22Rv1 (cell line): ENCODE data around the gene ASXL2.

ENCODE experiments used
- H3K27ac ChIP-seq: fragments of 450-650 bp; 2 replicates; pipeline ENCODE4 v1.5.1; 2017
- ZFX ChIP-seq: fragments of 450-650 bp; IDR thresholded peaks from 2 replicates; pipeline ENCODE4 v1.6.1; 2017; ENCODE audit warnings: antibody characterized with exemption, borderline replicate concordance
- TF ChIP-seq, protein P1 (sequence below): fragments of 450-650 bp; IDR thresholded peaks from 2 replicates; pipeline ENCODE4 v1.5.1; 2017; ENCODE audit warnings: mild to moderate bottlenecking

Gene ASXL2

DNA sequence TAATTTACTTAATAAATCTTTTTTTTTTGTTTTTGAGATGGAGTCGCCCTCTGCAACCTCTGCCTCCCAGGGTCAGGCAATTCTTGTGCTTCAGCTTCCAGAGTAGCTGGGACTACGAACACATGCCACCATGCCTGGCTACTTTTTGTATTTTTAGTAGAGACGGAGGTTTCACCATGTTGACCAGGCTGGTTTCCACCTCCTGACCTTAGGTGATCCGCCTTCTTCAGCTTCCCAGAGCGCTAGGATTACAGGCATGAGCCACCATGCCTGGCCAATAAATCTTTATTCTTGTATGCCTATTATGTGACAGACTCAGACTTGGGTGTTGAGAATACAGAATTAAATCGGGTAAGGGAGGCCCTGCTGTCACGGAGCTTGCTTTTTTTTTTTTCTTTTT, 16.7 kb upstream of the ASXL2 start:
- H3K27ac ChIP-seq, result no peak overlapping the region
- no peak for TF ChIP-seq ZFX
- TF ChIP-seq, protein P1, sequence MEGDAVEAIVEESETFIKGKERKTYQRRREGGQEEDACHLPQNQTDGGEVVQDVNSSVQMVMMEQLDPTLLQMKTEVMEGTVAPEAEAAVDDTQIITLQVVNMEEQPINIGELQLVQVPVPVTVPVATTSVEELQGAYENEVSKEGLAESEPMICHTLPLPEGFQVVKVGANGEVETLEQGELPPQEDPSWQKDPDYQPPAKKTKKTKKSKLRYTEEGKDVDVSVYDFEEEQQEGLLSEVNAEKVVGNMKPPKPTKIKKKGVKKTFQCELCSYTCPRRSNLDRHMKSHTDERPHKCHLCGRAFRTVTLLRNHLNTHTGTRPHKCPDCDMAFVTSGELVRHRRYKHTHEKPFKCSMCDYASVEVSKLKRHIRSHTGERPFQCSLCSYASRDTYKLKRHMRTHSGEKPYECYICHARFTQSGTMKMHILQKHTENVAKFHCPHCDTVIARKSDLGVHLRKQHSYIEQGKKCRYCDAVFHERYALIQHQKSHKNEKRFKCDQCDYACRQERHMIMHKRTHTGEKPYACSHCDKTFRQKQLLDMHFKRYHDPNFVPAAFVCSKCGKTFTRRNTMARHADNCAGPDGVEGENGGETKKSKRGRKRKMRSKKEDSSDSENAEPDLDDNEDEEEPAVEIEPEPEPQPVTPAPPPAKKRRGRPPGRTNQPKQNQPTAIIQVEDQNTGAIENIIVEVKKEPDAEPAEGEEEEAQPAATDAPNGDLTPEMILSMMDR, result no peak

- TF ChIP-seq ZFX, result no peak
- TF ChIP-seq, protein P1, result no peak
- no peak overlapping the region for H3K27ac ChIP-seq
These were observed 16.0 kb upstream of the ASXL2 start for GRCh38 chr2:25894135-25894830.

DNA sequence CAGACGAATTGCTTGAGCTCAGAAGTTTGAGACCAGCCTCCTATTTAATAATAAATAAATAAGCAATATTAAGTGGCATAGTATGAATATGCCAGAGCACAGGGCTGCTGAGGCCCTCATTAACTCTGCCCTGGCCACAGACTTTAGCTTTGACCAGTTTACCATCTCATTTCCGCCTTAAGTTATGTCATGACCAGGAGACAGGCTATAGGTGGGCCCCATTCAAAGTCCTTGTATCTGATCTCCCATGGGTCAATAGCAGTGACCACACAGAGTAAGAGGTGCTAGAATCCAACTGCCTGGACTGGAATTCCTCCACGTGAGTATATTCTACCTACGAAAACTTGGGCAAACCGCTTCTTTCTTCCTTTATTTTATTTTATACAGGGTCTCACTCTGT, 13.4 kb upstream of the ASXL2 start:
- H3K27ac ChIP-seq, result no peak overlapping the region
- TF ChIP-seq, protein P1, result no peak
- no peak for TF ChIP-seq ZFX

- no peak for TF ChIP-seq ZFX
- TF ChIP-seq, protein P1, result no peak
- H3K27ac ChIP-seq, result no peak overlapping the region
These were observed 9.4 kb upstream of the ASXL2 start for GRCh38 chr2:25887624-25888242.

- no peak overlapping the region for H3K27ac ChIP-seq
- TF ChIP-seq, protein P1, result no peak
- no peak for TF ChIP-seq ZFX
These were observed 7.6 kb upstream of the ASXL2 start for GRCh38 chr2:25885933-25886332.

GRCh38 chr2:25881764-25882163, 3.5 kb upstream of the ASXL2 start:
- TF ChIP-seq, protein P1, result no peak
- no peak for TF ChIP-seq ZFX
- no peak overlapping the region for H3K27ac ChIP-seq

DNA sequence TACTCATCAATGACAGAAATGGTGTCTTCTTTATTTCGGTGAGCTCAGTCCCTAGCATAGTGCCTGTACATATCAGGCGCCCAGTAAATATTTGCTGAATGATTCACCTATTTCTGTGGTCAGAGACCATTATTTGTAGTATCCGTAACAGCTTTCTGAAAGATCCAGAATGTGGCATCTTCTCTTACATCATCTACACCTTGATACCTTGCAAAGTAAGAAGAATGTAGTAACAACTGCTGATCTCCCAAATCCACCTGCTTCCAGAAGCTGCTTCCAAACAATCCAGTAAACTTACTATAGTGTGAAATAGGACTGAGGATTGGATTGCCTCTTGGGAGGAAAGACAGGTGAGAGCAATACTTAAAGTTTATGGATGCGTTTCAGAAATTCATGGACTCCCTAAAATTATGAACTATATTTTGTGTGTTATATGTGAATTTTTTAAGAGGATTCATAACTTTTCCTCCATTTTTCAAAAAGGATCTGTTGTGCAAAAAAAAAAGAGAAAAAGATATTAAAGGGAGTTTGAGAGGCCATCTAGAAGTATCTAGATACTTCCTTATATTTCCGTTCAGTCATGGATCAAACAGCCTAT, 945 bp upstream of the ASXL2 start:
- peak overlapping the region; percentile 89 for H3K27ac ChIP-seq
- TF ChIP-seq ZFX, result no peak
- TF ChIP-seq, protein P1, result no peak
